GM19351 (cell line): ENCODE data around the gene MMP24.
A peak's percentile ranks its signal among the peaks of the same experiment; 100 is the strongest.

Source experiments
- ATAC-seq: cut with Tn5 transposase; IDR thresholded peaks from one replicate; pipeline ENCODE4 v1.9.1; 2021; ENCODE audit warnings: mild to moderate bottlenecking, moderate library complexity; ENCODE audit not compliant: unreplicated experiment

MMP24 gene

GRCh38 chr20:35215066-35215956, 11.2 kb upstream of the MMP24 start:
- no peak for ATAC-seq

GRCh38 chr20:35216541-35216940, 9.9 kb upstream of the MMP24 start:
- ATAC-seq = no peak

- no peak for ATAC-seq
These were observed 2.5 kb upstream of the MMP24 start for GRCh38 chr20:35223941-35224340.

- no peak for ATAC-seq
These were observed 2.0 kb upstream of the MMP24 start for GRCh38 chr20:35224536-35224935.

GRCh38 chr20:35225319-35226125, 968 bp upstream of the MMP24 start:
- no peak for ATAC-seq

- ATAC-seq = no peak
These were observed 593 bp downstream of the MMP24 start for GRCh38 chr20:35226884-35227681.

- ATAC-seq = no peak
These were observed 6.1 kb downstream of the MMP24 start for GRCh38 chr20:35232575-35232974.

GRCh38 chr20:35235881-35236280, 9.4 kb downstream of the MMP24 start:
- no peak for ATAC-seq

- no peak for ATAC-seq
These were observed 11.0 kb downstream of the MMP24 start for GRCh38 chr20:35237486-35237885.

- no peak for ATAC-seq
These were observed 11.7 kb downstream of the MMP24 start for GRCh38 chr20:35238170-35238569.

GRCh38 chr20:35238735-35239134, 12.2 kb downstream of the MMP24 start:
- ATAC-seq = no peak

GRCh38 chr20:35240083-35240810, 13.8 kb downstream of the MMP24 start:
- ATAC-seq = no peak

- no peak for ATAC-seq
These were observed 14.4 kb downstream of the MMP24 start for GRCh38 chr20:35240811-35241293.

GRCh38 chr20:35243317-35243716, 16.8 kb downstream of the MMP24 start:
- ATAC-seq = no peak

- no peak for ATAC-seq
These were observed 17.5 kb downstream of the MMP24 start for GRCh38 chr20:35243986-35244385.

GRCh38 chr20:35246723-35247122, 20.2 kb downstream of the MMP24 start:
- no peak for ATAC-seq

GRCh38 chr20:35248641-35249475, 22.4 kb downstream of the MMP24 start:
- no peak for ATAC-seq

- no peak for ATAC-seq
These were observed 25.1 kb downstream of the MMP24 start for GRCh38 chr20:35251613-35251940.

- ATAC-seq = peak; percentile 60
These were observed 25.6 kb downstream of the MMP24 start for GRCh38 chr20:35252037-35252461.
